ENCODE data around the gene FNDC3B. TPM values are rescaled to one million over a fixed set of nuclear protein-coding genes. Genes with fewer than 3 reads are reported as not detected.
"Not testable (repeated sequence)": the region's sequence is repeated elsewhere in the genome, so short reads cannot be mapped to it uniquely, and the experiment has no call there.

The FNDC3B gene
- total RNA-seq, 1 donor: 139 TPM

DNA sequence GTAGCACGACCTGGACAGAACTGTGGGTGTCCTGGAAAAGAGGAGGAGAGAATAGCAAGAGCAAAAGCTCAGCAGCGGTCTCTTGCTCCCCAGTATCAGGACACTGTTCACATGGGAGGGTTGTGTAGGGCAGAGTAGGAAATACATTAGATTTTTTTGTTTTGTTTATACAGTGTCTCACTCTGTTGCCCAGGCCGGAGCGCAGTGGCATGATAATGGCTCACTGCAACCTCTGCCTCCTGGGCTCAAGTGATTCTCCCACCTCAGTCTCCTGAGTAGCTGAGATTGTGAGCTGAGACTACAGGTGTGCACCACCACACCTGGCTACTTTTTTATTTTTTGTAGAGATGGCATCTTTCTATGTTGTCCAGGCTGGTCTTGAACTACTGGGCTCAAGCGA lies 53.3 kb downstream of the FNDC3B start:
- H3K4me3 ChIP-seq (ENCODE audit: low read depth, low read length): no peak overlapping the region
- DNase-seq (ENCODE audit: low read depth): no peak
- TF ChIP-seq, protein P1, sequence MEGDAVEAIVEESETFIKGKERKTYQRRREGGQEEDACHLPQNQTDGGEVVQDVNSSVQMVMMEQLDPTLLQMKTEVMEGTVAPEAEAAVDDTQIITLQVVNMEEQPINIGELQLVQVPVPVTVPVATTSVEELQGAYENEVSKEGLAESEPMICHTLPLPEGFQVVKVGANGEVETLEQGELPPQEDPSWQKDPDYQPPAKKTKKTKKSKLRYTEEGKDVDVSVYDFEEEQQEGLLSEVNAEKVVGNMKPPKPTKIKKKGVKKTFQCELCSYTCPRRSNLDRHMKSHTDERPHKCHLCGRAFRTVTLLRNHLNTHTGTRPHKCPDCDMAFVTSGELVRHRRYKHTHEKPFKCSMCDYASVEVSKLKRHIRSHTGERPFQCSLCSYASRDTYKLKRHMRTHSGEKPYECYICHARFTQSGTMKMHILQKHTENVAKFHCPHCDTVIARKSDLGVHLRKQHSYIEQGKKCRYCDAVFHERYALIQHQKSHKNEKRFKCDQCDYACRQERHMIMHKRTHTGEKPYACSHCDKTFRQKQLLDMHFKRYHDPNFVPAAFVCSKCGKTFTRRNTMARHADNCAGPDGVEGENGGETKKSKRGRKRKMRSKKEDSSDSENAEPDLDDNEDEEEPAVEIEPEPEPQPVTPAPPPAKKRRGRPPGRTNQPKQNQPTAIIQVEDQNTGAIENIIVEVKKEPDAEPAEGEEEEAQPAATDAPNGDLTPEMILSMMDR (IDR thresholded peaks at IDR 0.05; ENCODE audit: insufficient read depth, low read length): no peak

- H3K4me3 ChIP-seq (ENCODE audit: low read depth, low read length); DNase-seq (ENCODE audit: low read depth): not testable (repeated sequence)
Measured at GRCh38 chr3:172093581-172094443, 54.4 kb downstream of the FNDC3B start.

- no peak overlapping the region for H3K4me3 ChIP-seq (ENCODE audit: low read depth, low read length)
- TF ChIP-seq, protein P1 (IDR thresholded peaks at IDR 0.05; ENCODE audit: insufficient read depth, low read length): peak; percentile 29
- peak; percentile 39 for DNase-seq (ENCODE audit: low read depth)
Measured at GRCh38 chr3:172094621-172095557, 55.5 kb downstream of the FNDC3B start.

DNA sequence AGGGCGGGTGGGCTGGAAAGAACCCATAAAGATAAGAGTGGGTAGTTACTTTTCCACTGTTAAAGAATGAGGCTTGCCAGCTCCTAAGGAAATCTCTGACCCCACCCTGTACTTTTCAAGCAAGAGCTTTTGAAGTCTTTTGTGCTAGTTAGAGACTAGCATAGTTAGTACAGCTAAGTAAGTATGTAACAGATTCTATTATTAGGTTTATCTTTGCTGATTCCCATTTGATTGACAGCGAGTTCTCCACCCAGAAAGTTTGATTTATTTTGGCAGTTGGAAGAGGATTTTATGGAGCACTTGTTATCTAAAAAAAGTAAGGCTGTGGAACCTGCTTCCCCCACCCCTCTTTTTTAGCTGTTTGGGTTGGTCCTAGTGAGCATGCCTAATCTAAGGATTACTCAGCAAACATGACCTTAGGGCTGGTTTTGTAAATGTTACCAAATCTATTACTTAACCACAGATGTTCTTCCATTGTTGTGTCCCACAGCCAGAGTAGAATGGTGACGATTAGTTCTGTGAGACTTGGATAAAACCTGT lies 57.6 kb downstream of the FNDC3B start:
- no peak overlapping the region for H3K4me3 ChIP-seq (ENCODE audit: low read depth, low read length)
- TF ChIP-seq, protein P1 (IDR thresholded peaks at IDR 0.05; ENCODE audit: insufficient read depth, low read length): no peak
- peak; percentile 94 for DNase-seq (ENCODE audit: low read depth)

DNA sequence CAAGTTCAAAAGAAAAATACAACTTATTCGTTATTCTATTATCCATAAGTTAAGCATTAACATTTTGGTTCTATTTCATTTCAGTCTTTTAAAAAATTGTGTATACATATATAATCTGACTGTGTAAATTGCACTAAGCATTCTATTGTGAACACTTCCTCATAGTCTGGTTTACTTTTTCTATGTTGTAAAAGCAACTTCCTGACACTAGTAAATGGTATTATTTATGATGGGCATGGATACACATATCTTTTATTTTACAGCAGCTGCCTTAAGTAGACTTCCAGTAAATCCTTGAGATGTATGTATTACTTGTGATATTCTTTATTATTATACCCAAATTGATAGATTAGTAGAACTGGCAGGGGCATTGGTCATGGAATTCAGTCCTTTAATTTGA lies 58.2 kb downstream of the FNDC3B start:
- no peak for DNase-seq (ENCODE audit: low read depth)
- H3K4me3 ChIP-seq (ENCODE audit: low read depth, low read length): no peak overlapping the region
- TF ChIP-seq, protein P1 (IDR thresholded peaks at IDR 0.05; ENCODE audit: insufficient read depth, low read length): no peak

DNA sequence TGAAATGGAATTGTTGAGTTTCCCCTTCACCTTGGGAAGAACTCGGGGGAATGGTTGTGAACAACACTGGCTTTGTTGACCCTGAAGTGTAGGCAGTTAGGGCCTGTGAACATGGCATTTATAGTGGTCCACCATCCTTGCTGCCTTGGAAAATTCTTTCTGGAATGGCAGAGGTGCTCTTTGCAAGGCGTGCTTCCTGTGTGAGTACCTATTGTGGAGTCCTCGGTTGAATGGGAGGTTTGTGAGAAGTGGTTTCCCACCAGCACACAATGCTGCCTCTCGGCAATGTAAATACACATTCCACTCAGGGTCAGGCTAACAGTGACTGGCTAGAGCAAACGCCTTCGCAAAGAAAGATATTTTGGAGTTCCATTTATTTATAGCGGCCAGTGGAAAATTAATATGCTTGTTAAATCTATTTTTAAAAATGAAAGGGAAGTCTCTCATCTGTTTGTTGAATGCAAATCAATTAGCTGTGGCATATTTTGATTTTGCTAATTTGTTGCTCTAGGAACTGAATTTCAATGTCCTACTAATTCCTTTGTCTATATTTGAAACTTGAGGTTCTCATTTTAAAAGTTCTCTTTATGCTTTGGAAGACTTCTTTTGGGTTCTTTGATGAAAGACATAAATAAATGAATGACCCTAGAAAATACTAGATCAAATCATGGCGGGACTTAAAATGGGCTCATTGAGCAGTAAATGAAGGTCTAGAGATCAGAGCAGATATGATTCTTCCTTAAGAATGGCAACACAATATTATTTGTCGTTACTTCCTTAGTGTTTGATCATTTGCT lies 59.5 kb downstream of the FNDC3B start:
- H3K4me3 ChIP-seq (ENCODE audit: low read depth, low read length): no peak overlapping the region

More for the DNA sequence above, 59.5 kb downstream of the FNDC3B start:
- DNase-seq (ENCODE audit: low read depth): no peak
- TF ChIP-seq, protein P1 (IDR thresholded peaks at IDR 0.05; ENCODE audit: insufficient read depth, low read length): no peak

Data from fibroblast of the aortic adventitia (primary cell).